Islet of Langerhans (tissue), 1 donor: ENCODE data around the gene DTX3.
"Not testable (repeated sequence)": the region's sequence is repeated elsewhere in the genome, so short reads cannot be mapped to it uniquely, and the experiment has no call there.

Experiments
- FAIRE-seq: peaks from one replicate; lab custom pipeline; 2011; peaks lifted over from hg19 to GRCh38; lab: Jason Lieb, UNC

The DTX3 gene

GRCh38 chr12:57607958-57608663, 3.5 kb downstream of the DTX3 start:
- no peak for FAIRE-seq

GRCh38 chr12:57609101-57609780, 4.6 kb downstream of the DTX3 start:
- FAIRE-seq: no peak

GRCh38 chr12:57609781-57610553, 5.3 kb downstream of the DTX3 start:
- FAIRE-seq: no peak

GRCh38 chr12:57610554-57611107, 6.0 kb downstream of the DTX3 start:
- no peak for FAIRE-seq

- no peak for FAIRE-seq
Measured at GRCh38 chr12:57611108-57611826, 6.6 kb downstream of the DTX3 start, which contains the start of gene ARHGEF25. Gene ARHGEF25, plus strand, starts transcription at chr12:57611435. Its CDS starts 460 bp downstream, at chr12:57611895.

GRCh38 chr12:57611827-57612710, 7.4 kb downstream of the DTX3 start:
- no peak for FAIRE-seq

GRCh38 chr12:57612711-57613426, 8.2 kb downstream of the DTX3 start:
- FAIRE-seq: no peak

- no peak for FAIRE-seq
Measured at GRCh38 chr12:57613427-57614109, 8.9 kb downstream of the DTX3 start.

- no peak for FAIRE-seq
Measured at GRCh38 chr12:57614178-57614947, 9.7 kb downstream of the DTX3 start.

- no peak for FAIRE-seq
Measured at GRCh38 chr12:57614948-57615500, 10.4 kb downstream of the DTX3 start.

- FAIRE-seq: no peak
Measured at GRCh38 chr12:57615637-57616036, 11.0 kb downstream of the DTX3 start.

- FAIRE-seq: no peak
Measured at GRCh38 chr12:57616383-57617101, 11.9 kb downstream of the DTX3 start.

- FAIRE-seq: no peak
Measured at GRCh38 chr12:57617942-57618341, 13.3 kb downstream of the DTX3 start.

GRCh38 chr12:57618431-57618830, 13.8 kb downstream of the DTX3 start:
- not testable (repeated sequence) for FAIRE-seq

- FAIRE-seq: no peak
Measured at GRCh38 chr12:57618966-57619433, 14.4 kb downstream of the DTX3 start.

GRCh38 chr12:57619434-57620244, 15.0 kb downstream of the DTX3 start:
- FAIRE-seq: no peak
